Gastroesophageal sphincter (tissue), 3 donors: Measurements from ENCODE around the gene SFSWAP.

Source experiments
- CTCF ChIP-seq, 4 experiments: fragments of 200-600 bp in 2 of 4; fragments of 450-650 bp in 2 of 4; sonication (generic) in 1 of 4; IDR thresholded peaks; one replicate each; pipeline ENCODE4 v1.5.1; 2017 to 2019; ENCODE audit warnings: antibody characterized with exemption in 4 of 4, mild to moderate bottlenecking in 2 of 4, moderate library complexity in 2 of 4
- POLR2A ChIP-seq, 2 donors: fragments of 450-650 bp; IDR thresholded peaks; one replicate each; pipeline ENCODE4 v1.6.1; 2017; ENCODE audit warnings: antibody characterized with exemption in 2 of 2, mild to moderate bottlenecking in 2 of 2, moderate library complexity in 1 of 2
- POLR2AphosphoS5 ChIP-seq: sonication (generic); formaldehyde crosslinking; IDR thresholded peaks from one replicate; pipeline ENCODE4 v1.6.1; 2017; ENCODE audit warnings: antibody characterized with exemption

- TF ChIP-seq CTCF (IDR thresholded peaks at IDR 0.05) (no peak), POLR2AphosphoS5 (no peak), POLR2A (IDR thresholded peaks at IDR 0.05) (no peak)
These were observed 10.0 kb downstream of the SFSWAP start for GRCh38 chr12:131720921-131721320.
